Activated CD8-positive, alpha-beta memory T cell treated with anti-CD3 and anti-CD28 coated beads, Interleukin-2, amount 50 U/mL, for 1 hour (primary cell): ENCODE data around the gene CHI3L1.

Experiments used
- DNase-seq: peaks from one replicate; pipeline ENCODE4 v3.0.0-alpha.2; 2020; ENCODE audit errors: extremely low read depth

The CHI3L1 gene

DNA sequence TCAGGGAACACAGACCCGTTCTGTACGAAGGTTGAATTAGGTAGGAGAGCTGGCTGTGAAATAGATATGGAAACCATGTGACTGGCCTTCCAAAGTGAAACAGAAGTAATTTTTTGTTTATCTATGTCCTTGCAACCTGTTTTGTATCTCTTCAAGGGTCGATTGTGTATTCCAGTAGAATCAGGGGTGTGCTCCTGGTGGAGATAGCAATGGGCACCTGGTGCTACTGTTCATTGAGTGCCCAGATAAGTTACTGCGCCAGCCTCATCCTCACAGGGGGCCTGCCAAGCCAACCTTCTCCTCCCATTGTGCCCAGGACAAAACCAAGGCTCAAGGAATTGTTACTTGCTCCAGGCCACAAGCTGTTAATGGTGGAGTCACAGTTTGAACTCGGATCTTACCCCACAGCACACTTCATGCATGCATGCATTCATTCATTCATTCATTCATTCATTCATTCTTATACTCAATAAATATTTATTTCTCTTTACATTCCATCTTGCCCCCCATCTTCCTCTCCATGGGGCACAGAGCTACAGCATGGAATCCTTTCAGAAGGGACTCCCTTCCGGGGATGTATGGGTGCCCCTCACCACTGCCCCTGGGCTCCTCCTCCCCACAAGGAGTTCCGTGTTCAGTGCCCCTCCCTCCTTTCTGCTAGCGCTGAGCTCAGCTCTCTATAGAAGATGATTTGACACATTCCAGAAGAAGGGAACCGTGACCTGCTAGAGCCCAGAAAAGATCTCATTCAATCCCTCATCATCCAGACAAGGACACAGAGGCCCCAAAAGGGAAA is 34.9 kb downstream of the CHI3L1 start:
- no peak for DNase-seq

DNA sequence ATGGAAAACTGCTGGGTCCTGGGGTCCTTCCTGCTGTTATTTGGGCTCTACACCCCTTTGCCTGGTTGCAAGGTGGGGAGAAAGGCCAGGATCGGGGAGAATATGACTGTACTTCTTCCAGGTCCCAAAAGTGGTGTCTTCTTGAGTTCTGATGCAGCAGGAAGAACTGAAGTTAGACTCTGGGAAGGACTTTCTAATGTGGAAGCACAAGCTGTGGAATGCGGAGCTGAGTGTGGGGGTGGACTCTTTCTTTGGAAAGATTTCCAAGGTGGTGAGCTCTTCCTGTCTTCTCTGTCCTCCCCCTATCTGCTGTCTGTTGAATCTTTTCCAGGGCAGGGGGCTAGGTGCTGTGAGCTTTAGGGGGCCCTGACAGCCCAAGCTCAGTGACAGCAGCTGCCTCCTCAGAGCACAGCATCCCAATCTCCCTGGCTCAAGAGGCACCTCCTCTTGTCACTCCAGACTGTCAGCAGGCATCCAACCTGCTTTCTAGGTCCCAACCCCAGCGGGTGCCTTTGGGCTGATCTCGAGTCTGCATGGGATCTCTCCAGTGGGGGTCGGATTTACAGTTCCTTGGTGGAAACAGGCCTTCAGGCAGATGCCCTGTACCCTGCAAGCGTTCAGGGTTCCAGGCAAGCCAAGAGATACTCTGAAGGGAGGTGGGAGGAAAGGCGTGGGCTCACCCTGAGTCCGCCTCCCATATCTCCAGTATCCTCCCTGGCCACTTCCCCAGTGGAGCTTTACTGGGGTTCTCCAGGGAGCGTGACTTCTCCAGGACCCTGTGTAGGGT is 35.8 kb downstream of the CHI3L1 start:
- no peak for DNase-seq

DNA sequence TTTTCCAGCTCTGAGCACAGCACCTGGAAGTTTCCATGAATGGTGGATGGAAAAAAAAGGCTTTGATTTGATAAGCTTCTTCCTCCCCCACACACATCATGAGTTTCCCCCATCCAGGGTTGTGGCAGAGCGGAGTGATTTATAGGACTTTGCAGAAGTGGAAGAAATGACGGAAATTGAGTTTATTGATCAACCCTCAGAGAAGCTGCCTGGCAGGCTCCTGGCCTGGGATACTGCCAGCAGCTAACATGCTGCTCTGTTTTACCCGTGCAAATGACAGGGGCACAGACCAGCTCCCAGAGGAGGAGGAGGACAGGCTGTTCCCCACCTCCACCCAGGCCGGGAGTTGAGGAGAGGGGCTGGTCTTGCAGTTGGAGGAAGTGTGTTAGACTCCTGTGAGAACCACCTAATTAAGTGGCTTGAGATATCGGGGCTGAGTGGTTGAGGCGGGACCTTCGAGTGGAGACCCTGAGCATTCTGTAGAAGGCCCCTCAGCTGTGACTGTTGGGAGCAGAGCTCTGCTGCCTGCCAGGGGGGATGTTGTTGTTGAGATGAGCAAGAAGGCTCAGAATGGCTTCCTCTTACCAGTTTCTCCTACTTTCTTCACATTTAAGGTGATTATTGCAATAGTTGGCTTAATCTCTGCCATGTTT is 37.2 kb downstream of the CHI3L1 start:
- DNase-seq, result no peak

DNA sequence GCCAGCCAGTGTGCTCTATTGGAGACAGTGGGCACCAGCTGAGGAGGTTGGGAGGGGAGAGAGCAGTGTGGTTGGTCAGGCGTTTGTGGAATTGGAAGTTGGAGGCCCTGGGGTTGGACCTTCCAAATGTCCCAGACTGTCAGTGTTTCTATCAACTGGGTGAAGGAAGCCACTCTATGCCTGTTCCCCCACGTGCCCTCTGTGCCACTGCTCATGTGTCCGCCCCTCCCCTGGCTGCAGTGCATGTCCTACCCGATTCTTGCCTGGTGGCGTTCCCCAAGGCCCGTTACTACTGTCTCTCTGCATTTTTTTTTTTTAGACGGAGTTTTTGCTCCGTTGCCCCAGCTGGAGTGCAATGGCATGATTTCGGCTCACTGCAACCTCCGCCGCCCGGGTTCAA is 37.9 kb downstream of the CHI3L1 start:
- DNase-seq, result no peak

DNA sequence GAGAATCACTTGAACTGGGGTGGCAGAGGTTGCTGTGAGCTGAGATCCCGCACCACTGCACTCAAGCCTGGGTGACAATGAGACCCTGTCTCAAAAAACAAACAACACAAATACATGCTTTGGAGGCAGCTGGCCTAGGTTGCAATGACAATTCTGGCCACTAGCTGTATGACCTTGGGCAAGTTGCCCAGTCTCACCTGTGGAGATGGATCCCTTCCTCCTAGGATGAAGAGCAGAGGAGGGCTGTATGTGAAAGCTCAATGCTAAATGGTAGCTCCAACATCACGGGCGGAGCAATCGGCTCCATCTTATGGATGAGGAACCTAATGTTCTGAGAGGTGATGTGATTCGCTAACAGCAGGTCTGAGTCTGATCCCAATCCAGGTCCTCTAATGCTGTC is 38.4 kb downstream of the CHI3L1 start:
- no peak for DNase-seq

DNA sequence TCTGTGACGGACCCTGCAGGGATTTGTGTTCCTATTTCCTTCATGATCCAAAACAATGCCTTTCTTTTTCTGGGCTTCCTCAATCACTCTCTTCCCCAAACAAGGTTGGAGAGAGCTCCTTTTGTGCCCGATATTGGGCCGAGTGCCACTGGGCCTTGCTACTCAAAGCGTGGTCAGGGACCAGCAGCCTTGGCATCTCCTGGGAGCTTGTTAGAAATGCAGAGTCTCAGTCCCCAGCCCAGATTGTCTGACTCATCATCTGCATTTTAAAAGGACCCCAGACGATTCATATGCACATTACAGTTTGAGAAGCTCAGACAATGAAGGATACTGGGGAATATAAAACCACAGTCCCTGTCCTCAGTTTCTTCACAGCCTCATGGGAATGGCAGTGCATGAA is 39.1 kb downstream of the CHI3L1 start:
- no peak for DNase-seq

DNA sequence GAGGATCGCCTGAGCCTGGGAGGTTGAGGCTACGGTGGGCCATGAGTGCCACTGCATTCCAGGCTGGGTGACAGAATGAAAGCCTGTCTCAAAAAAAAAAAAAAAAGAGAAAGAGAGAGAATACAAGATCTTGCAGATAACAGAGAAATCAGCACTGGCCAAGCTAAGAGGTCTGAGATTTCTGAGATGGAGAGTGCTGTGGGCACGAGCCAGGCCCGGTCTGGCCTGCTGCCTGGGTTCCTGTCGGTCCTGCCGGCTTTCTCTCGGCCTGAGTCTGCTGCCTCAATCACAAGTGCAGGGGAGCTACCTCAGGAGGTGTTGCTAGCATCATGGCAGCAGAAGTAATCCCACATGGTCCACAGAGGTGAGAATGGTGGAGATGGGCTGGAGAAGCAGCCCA is 40.0 kb downstream of the CHI3L1 start:
- DNase-seq, result no peak

DNA sequence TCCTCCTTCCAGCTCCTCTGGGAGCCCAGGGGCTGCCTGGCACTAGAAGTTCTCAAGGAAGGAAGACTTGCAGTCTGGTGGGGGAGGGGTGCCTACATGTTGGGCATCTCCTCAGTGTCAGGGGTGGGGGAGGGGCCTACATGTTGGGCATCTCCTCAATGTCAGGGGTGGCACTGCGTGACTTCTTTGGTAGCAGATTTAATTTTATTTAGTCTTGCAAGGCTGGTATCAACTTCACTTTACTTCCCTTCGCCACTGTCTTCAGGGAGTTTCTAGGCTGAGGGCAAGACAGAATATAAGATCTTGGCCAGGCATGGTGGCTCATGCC is 40.5 kb downstream of the CHI3L1 start:
- DNase-seq, result no peak

DNA sequence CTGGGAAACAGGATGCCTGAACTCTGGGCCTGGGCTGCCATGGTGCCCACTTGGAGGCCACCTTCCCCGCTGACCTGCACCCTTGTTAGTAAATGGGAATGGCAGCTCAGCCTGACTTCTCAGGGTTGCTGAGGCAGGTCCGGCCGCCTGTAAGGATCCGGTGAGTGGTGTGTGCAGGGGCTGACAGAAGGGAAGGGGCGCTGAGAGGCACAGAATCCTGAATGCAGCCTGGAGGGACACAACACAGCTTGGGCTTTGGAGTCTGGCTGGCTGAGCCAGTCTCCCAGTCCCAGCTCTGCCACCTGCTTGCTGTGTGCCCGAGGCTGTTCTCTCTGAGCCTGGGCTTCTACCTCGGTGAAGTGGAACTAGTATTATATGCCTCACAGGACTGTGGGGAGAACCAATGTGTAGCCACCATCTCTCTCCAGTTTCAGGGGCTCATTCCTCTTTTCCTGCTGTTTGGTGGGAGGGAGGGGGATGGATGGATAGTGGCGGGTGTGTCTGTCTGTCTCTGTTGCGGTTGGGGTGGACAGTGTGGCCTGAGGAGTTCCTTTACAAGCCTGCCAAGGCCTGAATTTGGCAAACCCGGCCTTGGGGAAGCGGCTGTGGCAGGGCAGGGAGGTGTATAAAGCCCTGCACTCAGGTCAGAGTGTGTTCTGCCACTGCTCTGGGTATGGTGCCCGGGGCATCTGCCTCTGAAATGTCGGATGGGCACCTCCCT is 41.0 kb downstream of the CHI3L1 start:
- DNase-seq, result no peak

DNA sequence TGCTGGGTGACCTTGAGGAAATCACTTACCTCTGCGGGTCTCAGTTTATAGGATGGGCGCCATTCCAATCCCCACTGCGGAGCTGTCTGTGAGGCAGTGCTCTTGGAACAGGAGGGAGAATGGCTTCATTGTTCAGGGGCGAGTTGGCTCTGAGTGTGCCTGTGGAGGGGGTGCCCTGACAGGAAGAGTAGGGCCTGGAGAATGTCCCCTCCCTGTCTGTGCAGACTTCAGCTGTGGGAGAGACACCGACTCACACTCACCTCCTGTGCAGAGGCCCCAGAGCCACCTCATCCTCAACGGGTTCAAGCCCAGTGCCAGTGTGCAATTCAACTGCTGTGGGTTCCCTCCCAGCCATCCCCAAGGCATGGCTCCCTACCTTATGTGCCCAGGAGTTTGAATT is 41.8 kb downstream of the CHI3L1 start:
- DNase-seq, result no peak

DNA sequence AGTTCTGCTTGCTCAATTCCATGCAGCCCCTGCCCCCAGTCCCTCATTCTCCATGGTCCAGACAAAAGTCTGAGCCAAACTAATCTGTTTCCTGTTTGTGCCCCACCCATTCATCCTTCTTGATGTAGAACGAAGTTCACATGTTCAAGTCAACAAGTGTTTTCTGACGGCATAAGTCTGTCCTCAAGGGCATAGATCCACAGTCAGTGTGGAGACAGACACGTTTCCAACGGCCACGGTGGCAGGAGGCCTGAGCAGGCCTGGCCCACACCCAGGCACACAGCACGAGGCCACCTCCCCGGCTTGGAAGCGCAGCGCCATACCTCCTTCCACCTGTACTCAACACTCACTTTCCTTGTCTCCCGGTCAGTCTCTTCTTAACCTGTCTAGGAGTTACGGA is 42.9 kb downstream of the CHI3L1 start:
- no peak for DNase-seq

DNA sequence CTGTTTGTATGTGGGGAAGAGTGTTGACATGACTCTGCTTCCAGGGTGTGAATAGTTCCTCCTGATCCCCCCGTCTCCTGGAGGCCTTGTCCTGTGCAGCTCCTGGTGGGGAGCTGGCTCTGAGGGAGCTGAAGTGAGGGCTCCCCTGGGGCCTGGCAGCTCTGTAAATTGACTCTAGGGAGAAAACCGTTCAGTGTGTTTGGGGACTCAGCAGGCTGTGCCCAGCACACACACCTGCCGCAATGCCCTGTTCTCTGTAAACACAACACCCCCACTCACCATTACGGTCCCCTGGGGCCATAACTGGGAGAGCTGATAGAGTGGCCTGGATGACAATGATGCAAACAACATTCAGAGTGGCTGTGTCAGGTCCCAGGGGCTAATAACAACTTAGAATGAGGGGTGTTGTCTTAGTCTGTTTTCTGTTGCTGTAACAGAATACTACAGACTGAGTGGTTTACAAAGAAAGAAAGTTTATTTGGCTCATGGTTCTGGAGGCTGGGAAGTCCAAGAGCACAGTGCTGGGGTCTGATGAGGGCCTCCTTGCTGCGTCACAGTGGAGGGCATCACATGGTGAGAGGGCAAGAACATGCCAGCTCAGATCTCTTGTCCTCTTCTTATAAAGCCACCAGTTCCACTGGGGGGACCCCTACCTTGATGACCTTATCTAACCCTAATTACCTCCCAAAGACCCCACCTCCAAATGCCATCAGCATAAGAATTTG is 43.7 kb downstream of the CHI3L1 start:
- no peak for DNase-seq

DNA sequence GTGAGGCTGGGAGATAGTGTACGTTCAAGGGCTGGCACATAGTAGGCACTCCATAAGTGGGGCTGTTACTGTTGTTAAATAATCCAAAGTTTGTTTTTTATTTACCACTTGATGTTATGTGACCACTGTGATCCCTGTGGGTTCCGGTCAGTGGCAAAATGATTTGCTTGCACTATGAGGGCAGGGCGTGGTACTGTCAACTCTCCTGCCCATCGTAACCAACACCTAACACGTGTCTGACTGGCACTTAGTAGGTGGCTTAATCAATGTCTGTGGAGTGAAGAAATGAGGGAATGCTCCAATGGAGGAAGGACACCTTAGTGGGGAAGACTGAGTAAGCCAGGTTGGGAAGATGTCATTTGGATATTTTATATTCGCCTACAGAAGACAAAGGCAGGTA is 44.4 kb downstream of the CHI3L1 start:
- no peak for DNase-seq

DNA sequence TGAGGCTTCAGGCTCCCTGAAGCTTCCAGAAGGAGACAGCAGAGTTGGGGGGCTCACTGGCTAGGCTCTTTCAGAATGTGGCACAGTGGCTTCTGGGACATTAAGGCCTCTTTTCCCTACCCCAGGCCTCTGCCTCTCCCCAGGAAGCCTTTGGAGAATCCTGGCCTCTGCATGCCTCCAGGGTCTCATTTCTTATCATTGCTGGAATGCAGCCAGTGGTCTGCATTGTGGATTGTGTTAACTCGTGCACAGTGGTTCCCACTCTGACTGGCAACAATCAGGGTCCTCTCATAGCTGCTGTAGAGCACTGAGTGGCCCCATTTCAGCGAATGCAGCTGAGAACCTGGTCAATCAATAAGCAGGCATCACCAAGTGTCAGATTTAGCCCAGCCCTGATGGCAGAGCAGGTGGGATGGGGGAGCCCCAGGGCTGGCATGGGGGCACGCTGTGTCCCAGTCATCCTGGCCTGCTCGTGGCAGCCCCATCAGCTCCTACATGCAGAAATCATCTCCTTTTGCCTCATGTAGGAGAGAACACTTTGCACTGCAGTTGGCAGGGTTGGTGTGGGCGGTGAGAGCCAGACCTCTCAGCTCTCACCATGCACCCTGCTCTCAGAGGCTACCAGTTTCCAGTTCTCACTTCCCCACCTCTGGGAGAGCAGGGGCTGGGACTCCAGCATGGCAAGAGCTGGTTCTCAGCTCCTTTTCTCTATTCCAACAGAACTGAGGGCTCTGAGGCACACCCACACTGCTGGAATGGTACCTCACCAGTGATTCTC is 45.6 kb downstream of the CHI3L1 start:
- DNase-seq, result no peak

DNA sequence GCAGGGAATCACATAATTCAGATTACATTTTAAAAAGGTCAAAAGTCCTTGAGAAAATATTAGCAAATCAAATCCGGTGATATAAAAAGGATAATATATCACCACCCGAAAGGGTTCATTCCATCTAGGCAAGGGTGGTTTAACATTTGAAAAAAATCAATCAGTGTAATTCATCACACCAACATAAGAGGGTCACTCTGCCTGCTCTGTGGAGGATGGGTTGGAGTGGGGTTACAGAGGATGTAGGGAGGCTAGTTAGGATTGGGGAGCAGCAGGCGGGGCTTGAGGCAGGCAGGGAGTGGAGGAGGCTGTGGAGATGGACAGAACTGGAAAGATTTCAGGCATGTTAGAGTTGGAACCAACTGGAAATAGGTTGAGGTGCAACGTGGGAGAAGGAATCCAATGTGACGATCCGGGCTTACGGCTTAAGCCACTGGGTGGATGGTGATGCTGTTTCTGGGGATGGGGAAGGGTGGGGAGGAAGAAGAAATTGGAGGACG is 46.5 kb downstream of the CHI3L1 start:
- no peak for DNase-seq

DNA sequence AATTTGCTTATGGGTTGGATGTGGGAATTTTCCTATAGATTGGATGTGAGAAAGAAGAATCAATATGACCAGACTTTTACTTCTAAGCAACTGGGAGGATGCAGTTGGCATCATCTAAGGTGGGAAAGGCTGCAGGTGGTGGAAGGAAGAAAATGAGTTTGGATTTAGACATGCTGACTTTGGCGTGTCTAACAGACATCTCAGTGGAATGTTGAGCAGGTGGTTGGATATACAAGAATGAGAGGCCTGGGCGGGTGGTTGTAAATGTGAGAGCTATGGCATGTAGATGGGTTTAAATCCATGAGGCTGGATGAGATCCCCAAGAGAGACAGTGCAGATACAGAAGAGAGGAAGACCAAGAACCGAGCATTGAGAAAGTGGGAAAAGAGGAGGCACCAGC is 48.4 kb downstream of the CHI3L1 start:
- no peak for DNase-seq

DNA sequence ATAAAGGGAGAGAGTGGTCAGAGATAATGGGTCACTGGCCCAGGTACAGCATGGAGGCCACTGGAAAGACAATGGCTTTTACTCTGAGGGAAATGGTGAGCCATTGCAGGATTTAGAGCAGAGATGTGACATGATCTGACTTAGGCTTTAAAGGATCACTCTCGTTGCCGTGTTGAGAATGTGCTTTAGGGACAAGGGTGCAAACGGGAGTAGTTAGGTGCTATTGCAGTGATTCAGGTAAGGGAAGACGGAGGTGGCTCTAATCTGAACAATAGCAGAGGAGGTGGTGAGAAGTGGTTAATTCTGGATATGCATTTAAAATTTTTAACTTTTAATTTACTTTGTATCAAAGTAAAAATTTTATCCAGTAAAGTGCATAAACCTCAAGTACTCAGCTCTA is 49.2 kb downstream of the CHI3L1 start:
- DNase-seq, result no peak

DNA sequence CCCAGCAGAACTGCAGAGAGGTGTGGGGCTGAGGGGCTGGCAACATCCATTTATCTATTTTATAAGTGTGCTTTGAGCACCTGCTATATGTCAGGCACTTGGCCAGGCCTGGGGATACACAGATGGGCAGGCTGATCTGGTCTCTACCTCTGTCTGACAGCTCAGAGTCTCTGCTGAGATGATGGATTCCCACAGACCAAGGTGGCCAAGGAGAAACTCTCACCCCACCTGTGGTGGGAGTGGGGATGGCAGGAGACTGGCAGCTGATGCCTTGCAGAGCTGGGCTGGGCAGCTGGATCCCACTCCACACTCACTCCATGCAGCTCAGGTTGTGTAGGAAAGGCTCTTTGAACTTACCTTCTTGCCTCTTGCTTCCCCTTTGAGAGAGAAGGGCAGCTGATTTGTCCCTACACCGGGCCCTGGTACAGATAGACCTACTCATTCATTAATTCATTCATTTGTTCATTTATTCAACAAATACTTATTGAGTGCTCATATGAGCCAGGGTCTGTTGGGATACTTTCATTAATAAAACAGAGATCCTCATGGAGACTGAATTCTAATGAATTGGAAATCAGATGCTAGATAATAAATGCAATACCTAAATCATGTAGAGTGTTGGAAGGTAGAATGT is 50.0 kb downstream of the CHI3L1 start:
- no peak for DNase-seq

DNA sequence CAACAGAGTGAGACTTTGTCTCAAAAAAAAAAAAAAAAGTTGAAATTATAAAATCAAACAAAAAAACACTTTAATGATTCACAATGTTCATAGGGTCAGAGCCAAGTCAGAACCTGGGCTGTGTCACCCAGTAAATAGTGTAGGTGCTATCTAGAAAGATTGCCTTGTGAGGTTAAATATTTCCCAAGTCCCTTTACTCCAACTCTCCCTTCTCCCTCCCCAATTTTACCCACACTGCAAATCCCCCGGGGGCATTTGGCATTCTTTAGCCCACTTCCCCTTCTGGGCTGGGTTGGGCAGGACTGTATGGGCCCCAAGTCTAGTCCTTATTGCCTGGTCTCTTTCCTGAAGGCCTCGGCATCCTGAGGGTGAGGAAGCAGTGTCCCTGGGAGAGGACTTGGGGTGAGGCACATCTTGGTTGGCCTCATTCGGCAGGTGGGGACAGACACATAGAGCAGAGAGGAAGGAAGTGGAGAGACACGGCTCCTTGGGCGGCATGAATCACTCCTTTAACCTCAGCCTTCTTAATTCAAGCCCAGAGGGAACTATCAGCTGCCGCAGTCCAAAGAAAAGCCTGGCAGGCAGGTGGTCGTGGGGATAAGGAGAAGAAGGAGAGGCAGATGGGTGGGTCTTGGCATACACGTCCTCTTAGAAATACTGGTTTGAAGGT is 50.7 kb downstream of the CHI3L1 start:
- DNase-seq, result no peak
